ENCODE results near the gene SLC9A2.

Gene SLC9A2, protein sequence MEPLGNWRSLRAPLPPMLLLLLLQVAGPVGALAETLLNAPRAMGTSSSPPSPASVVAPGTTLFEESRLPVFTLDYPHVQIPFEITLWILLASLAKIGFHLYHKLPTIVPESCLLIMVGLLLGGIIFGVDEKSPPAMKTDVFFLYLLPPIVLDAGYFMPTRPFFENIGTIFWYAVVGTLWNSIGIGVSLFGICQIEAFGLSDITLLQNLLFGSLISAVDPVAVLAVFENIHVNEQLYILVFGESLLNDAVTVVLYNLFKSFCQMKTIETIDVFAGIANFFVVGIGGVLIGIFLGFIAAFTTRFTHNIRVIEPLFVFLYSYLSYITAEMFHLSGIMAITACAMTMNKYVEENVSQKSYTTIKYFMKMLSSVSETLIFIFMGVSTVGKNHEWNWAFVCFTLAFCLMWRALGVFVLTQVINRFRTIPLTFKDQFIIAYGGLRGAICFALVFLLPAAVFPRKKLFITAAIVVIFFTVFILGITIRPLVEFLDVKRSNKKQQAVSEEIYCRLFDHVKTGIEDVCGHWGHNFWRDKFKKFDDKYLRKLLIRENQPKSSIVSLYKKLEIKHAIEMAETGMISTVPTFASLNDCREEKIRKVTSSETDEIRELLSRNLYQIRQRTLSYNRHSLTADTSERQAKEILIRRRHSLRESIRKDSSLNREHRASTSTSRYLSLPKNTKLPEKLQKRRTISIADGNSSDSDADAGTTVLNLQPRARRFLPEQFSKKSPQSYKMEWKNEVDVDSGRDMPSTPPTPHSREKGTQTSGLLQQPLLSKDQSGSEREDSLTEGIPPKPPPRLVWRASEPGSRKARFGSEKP

DNA sequence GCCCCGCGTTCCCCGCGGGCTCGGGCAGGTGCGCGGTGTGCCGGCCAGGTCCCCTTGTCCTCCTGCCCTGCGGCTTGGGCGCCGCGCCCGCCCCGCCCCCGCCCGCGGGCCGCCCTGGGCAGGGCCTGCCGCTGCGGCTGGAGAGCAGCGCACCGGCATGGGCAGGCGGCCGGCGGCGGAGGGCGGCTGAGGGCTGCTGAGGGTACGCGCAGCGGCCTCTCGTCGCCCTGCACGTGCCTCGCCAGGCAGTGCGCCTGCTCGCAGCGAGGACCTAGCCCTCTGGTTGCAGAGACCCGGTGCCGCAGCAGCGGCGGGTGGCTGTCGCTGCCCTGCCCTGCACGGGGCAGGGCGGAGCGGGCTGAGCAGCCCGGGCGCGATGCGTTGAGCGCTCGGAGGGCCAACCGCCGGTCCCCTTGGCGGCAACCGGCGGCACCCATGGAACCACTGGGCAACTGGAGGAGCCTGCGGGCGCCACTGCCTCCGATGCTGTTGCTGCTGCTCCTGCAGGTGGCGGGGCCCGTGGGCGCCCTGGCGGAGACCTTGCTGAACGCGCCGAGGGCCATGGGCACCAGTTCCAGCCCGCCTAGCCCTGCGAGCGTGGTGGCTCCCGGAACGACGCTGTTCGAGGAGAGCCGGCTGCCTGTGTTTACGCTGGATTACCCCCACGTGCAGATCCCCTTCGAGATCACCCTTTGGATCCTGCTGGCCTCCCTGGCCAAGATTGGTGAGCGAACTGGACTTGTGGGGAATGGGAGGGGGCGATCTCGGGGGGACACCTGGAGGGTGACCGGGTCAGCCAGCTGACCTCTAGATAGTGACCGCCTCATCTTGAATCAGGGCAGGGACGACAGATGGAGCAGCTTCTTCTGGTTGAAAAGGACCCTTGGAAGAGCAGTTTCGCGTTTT lies at the start of gene SLC9A2:
Gene SLC9A2, plus strand, starts transcription at position 140 of the 906 bp plus-strand sequence. Its CDS starts 296 bp downstream, at position 436.
- no peak for FAIRE-seq

DNA sequence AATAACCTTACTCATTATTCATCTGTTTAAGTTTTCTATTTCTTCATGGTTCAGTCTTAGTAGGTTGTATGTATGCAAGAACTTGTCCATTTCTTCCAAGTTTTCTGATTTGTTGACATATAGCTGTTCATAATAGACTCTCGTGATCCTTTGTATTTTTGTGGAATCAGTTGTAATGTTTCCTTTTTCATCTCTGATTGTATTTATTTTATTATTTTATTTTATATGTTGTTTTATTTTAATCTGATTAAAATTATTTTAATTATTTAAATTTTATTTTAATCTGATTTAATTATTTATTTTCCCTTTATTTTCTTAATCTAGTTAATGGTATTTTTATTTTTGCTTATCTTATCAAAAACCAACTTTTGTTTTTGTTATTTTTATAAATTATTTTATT lies 43.5 kb upstream of the SLC9A2 start:
- peak; percentile 99 for FAIRE-seq

DNA sequence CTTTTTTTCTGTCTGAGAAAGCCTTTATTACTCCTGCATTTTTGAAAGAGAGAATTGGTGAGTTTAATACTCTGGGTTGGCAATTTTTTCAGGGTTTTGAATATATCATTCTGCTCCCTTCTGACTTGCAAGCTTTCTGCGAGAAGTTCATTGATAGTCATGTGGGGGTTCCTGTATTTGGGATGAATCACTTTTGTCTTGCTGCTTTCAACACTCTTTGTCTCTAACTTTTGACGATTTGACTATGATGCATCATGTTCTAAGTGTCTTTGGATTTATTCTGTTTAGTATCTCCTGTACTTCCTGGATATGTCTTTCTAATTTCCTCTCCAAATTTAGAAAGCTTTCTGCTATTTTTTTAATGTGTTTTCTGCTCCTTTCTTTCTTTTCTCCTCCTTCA lies 41.0 kb upstream of the SLC9A2 start:
- no peak for FAIRE-seq

DNA sequence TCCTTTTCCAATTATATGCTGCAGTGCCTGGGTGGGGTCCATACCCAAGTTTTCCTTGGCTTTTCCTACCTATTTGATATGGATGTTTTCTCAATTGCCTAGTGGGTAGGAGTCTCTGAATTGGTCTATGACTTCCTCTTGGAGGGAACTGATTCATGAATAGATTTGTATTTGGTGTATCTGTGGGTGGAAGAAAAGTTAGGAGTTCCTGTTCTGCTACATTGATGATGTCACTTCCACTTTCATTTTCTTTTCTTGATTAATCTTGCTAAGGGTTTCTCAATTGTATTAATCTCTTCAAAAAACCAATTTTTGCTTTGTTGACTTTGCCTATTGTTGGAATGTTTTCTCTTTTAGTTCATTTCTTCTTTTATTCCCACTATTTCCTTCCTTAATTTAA lies 37.4 kb upstream of the SLC9A2 start:
- no peak for FAIRE-seq

DNA sequence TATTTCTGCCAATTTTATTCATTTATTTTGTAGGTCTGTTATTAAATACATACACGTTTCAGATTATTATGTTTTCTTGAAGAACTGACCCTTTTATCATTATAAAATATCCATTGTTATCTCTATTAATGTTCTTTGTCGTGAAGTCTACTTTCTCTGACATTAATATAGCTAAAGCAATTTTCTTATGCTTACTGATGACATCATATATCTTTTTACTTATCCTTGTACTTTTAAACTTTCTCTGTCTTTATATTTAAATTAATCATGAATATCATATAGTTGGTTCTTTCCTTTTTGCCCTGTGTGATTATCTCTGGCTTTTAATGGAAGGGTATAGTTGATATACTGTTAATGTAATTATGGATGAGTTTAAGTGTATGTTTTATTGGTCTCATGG lies 36.5 kb upstream of the SLC9A2 start:
- FAIRE-seq = no peak

DNA sequence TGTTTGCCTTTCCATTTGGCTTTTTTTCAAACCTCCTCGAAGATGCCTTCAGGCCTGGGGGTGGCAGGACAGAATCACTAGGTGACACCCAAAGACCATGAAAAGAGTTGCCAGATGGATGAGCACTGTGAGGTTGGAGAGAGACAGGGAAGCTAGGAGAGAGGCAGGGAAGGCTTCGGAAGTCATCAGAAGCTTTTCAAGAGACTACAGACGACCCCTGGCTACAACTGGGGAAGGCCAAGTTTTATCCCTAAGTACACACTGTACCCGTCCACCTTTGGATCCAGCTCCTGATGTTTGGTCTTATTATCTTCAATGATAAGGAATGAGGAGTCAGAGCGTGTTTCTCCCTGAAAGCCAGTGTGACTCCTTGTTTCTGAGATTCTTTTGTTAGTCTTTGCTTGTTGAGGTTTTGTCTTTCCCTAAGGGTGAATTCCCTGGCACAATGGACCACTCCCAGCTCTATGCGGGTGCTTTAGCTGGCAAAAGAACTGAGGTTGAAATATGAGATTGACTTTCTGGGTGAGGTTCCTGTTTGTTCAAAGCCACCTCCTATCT lies 33.4 kb upstream of the SLC9A2 start:
- no peak for FAIRE-seq

DNA sequence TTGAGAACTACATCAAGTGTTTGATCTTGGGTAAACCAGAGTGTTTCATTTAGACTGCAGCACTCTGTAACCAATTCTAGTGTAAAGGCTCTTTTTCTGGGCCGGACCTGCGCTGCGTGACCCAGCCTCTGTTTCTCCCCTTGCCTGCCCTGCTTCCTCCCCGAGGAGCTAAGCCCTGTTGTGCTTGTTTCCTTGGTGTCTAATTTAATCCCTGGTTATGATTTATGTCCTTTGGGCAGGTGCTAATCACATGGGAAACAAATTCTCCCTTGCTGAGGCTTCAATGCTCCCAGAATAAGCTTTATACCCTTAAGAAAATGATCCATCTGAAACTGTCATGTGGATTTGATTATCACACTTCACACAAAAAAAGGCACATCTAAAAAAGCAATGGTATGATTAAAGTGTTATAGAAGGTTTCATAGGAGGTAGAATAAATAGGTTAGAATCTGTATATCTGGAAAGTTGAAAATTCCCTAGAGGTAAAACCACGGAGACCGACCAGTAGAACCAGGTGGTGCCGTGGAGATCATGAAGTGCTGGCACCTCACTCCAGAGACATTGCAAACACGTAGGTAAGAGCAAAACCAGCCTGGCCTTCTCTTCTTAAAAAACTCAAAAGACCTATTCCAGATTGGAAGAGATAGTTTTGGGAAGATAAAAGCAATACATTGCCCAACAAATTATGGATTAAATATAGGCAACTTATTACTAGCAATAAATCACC lies 31.0 kb upstream of the SLC9A2 start:
- FAIRE-seq = no peak

DNA sequence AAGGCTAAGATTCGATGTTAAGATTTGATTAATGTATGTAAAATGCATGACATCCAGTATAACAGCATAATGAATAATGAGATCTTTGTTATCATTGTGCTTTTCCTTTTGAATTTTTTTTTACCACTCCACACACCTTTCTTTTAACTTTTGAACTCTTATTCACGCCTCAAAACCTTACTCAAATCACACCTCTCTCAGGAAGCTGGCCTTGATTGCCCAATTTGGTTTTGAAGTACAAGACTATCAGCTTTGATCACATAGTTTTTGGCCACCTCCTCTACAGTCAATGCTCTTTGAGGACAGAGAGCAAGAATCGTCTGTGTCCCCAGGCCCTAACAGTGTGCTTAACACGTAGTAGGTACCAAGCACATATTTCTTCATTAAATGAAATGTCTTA lies 29.9 kb upstream of the SLC9A2 start:
- no peak for FAIRE-seq

DNA sequence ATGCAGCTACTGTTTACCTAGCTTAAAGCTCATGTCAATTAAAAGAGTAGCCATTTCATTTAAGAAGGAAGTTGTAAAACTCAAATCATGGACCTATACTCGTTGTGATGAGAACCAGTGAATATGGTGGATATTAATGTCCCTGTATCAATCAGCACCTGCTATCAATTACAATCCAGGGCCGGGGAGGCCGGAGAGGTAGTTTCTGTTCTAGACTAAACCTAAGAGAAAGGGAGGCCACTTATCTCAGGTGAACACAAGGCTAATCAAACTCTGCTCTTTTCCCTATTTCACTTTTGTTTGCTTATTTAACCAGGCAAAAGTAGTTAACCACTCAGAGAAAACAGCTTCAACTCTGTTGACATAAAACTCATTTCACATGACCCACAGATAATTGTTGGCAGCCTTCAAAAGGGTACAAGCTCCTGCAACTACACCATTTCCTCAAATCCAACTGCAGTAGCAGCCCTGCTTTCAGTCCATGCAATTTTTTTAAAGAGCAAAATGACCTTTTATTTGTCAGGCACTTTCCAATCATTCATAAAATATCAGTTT lies 27.8 kb upstream of the SLC9A2 start:
- no peak for FAIRE-seq

DNA sequence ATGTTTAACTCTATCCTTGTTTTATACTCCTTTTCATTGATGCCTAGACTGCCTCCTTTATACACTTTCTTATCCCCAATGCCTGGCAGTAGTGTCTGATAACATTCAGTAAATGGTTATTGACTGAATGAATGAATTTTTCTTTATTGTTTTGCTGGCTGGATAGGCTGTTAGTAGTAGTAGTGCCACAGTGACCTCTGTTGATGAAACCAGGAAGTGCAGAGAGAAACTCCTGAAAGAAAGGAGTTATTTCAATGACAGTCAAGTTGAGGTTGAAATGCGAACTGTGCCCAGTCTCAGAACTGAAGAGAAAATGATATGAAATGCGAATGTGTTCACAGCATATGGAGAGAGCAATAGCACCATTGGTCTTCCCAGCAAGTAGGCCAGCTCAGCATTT lies 26.8 kb upstream of the SLC9A2 start:
- FAIRE-seq = no peak

DNA sequence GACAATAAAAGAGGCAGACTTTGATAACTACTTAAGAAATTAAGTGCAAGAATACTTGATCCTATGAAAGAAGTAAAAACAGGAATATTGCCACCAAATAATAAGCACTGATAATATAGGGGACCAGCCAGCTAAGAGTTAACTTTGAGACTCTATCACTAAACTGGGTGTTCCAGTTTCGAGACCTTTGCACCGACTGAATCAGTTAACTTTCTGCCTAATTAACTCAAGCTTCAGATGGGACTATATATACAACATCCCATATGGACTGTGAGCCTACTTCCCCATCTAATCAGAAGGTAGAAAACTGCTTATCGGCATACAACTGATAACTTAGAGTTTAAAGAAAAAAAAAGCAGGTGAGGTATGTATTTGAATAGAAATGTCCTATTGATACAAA lies 25.8 kb upstream of the SLC9A2 start:
- no peak for FAIRE-seq

DNA sequence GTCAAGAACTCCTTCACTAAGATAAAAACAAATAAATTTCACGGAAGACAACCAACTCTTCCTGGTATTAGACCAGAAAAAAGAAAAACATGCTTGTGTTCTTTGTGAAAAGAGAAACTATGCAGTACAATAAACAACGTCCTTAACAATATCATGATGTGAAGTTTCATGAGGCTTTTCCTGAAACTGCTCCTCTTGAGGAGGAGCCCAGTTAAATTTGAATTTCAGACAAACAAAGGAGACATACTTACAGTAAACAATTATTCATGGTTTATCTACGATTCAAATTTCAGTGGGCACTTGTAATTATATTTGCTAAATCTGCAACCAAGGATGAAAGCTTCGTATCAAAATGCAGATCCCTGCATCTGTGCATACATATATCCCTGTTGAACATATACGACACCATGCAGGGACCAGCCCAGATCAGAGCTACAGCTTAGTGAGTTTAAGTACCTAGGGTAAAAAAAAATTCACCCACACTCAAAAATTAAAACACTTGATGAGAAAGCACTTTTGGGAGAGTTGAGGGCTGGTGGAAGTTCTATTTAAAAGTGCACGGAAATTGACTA lies 24.8 kb upstream of the SLC9A2 start:
- FAIRE-seq = no peak

DNA sequence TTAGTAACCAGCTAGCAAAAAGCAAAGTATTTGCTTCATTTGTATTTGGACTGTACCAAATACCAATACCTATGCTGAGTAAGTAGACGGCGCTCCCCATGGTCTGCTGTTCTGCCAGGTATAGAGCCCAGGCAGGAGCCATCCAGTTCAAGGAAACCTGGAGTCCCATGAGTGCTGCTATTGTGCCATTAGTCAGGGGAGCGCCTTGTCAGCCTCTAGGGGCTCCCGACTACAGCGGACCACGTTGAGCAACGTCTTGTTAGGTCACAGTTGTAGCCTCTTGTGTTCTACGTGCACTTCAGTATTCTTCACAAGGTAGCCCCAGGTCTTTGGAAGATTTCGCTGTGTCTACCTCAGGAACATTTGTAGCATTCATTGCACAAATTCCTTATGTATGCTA lies 21.6 kb upstream of the SLC9A2 start:
- FAIRE-seq = no peak

DNA sequence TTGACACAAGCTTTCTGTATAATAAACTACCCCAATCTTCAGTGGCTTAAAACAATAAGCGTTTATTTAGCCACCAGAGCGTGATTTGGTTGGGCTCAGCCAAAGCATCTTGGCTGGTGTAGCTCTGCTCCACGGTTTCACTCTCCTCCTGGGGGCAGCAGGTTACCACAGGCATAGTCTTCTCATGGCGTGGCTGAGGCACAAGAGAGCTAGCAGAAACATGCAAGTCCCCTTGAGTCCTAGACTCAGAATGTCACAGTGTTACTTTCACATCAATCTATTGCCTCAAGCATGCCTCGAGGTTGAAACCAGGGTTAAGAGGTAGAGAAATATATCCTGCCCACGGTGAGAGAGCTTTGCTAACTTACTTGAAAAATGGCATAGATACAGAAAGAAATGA lies 19.9 kb upstream of the SLC9A2 start:
- no peak for FAIRE-seq

DNA sequence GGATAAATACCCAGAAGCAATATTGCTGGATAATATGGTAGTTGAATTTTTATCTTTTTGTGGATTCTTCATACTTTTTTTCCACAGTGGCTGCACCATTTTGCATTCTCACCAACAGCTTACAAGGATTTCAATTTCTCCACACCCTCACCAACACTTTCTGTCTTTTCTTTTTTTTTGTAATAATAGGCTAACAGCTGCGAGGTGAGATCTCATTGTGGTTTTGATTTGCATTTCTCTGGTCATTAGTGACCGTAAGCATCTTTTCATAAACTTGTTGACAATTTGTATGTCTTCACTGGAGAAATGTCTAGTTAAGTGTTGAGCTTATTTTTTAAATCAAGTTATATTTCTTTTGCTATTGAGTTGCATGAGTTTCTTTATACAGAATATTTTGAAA lies 17.6 kb upstream of the SLC9A2 start:
- FAIRE-seq = no peak

DNA sequence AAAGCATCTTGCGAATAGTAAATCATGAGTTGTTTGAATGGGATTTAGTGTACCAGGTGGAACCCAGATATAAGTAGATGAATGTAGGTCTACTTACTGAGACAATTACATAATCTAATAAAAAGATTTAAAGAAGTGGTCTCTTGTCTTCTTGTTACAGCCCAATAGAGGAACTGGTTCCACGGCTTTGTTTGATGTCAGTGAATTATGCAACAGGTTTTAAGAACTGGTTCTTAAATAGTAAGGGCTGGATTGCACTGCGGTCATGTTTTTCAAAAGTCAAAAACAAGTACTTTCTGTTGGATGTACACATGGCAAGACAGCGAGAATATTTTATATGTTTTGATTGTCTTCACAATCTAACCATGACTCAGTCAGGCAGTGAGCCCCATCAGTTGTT lies 15.4 kb upstream of the SLC9A2 start:
- no peak for FAIRE-seq

DNA sequence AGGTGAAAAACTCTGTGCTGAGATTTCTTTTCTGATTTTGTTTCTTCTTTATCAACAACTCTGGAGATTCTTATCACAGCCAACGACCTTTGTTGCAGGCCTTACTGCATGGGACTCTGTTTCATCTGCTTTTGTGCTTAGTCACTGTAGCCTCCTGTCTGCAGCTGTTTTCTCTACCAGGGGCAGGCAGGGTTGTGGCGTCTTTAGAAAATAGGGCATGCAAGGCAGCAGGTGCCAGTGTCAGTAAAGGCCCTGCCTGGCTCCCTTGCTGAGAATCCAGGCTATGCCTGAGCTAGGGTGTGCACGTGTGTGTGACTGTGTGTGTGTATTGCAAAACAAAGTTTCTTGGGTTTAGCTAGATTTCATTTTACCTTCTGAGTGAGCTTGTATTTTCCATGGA lies 14.6 kb upstream of the SLC9A2 start:
- no peak for FAIRE-seq

DNA sequence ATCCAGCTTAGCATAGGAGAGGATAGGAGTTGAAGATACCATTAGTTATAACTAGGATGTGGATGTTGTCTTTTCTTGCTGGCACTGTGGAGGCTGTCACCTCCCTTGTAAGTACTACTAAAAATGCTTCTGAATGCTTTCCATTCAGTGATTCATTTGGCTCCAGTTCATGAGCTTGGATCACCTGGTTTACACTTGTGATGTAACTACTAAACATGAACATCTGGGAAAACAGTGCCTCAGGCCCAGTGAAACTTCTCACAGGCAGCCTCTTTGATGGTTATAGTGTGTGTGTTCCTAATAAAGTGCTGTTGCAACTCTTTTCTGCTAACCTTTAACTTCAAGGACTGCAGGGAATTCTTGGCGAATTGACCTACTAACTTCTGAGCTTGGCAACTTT lies 13.0 kb upstream of the SLC9A2 start:
- no peak for FAIRE-seq

DNA sequence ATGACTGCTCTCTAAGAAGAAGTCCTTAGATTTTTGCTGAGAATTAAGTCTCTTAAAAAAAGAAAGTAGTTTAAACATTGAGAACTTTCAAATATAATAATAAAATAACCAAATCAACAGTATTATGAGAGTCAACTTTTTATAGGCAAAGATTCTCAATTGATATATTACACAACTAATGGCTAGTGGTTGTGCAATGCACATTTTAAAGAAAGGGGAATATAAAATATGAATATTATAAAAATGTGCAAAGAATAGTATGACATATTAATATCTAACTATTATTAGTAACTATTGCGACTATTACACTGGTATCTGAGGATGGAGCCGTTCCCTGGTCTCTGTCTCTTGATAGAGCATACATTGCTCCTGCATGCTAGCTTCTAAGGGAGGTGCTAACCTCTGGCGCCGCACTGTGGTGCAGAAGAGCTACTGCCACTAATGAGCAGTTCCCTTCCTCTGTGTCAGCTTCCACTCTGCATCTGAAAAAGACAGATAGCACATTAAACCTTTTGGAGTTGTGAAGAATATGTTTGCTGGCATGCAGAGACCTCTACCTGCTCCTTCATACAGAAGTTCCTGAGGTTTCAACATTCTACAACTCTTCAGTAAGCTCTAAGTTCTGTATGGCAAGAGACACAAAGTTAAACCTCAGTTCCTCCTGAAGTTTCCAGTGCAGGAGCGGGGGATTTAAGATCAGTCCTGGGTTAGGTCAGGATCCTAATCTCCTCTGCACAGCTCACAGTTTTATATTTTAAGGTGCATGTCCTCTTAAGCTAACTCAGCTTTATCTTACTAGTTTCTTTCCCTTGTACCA lies 3.5 kb upstream of the SLC9A2 start:
- peak; percentile 51 for FAIRE-seq

All from G401.6 (cell line).